ENCODE results near the gene LARGE1. TPM values are rescaled to one million over a fixed set of nuclear protein-coding genes. Genes with fewer than 3 reads are reported as not detected.
A peak's percentile ranks its signal among the peaks of the same experiment; 100 is the strongest.

Gene LARGE1
- total and polyA plus RNA-seq, 11 donors: 31.2 to 211 (median 129) TPM

DNA sequence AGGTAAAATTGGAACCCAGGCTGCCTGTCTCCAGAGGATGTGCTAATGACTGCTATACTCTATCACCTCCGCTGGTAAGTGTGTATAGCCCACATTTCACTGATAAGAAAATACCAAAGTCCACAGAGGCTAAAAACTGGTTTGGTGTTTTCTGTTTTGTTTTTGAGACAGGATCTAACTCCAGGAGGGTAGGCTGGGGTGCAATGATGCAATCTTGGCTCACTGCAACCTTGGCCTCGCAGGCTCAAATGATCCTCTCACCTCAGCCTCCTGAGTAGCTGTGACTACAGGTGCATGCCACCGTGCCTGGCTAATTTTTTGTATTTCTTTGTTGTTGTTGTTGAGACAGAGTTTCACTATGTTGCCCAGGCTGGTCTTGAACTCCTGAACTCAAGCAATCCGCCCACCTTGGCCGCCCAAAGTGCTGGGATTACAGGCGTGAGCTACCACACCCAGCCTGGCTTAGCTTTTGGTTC is 409.8 kb downstream of the LARGE1 start:
- Histone ChIP-seq H3K36me3 (no peaks in the 10 kb centered on the region), H3K27me3 (no peaks in the 10 kb centered on the region), H3K27ac (no peak overlapping the region), H3K4me3 (no peak overlapping the region), H3K4me1 (peaks cover 0 to 21% (median 8%) of the 10 kb centered on the region in 12 donors), H3K9me3 (no peaks in the 10 kb centered on the region)
- intact Hi-C loops (cut with DNase I): loop anchor here in 6 of 10 donors (5.0 to 10.0 kb wide), 6 partner anchors 206 to 594 kb away; partner anchors contain the start of gene LARGE1 (in 2 of the 6)
- TF ChIP-seq, protein P1, sequence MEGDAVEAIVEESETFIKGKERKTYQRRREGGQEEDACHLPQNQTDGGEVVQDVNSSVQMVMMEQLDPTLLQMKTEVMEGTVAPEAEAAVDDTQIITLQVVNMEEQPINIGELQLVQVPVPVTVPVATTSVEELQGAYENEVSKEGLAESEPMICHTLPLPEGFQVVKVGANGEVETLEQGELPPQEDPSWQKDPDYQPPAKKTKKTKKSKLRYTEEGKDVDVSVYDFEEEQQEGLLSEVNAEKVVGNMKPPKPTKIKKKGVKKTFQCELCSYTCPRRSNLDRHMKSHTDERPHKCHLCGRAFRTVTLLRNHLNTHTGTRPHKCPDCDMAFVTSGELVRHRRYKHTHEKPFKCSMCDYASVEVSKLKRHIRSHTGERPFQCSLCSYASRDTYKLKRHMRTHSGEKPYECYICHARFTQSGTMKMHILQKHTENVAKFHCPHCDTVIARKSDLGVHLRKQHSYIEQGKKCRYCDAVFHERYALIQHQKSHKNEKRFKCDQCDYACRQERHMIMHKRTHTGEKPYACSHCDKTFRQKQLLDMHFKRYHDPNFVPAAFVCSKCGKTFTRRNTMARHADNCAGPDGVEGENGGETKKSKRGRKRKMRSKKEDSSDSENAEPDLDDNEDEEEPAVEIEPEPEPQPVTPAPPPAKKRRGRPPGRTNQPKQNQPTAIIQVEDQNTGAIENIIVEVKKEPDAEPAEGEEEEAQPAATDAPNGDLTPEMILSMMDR (IDR thresholded peaks at IDR 0.05): no peak
- TF ChIP-seq POLR2A (IDR thresholded peaks at IDR 0.05): no peak
- WGBS, 4 donors: 95 to 96% (median 95%) methylated on average over 6 of the region's 6 CpGs
- ATAC-seq: no peak
- no peak for DNase-seq

DNA sequence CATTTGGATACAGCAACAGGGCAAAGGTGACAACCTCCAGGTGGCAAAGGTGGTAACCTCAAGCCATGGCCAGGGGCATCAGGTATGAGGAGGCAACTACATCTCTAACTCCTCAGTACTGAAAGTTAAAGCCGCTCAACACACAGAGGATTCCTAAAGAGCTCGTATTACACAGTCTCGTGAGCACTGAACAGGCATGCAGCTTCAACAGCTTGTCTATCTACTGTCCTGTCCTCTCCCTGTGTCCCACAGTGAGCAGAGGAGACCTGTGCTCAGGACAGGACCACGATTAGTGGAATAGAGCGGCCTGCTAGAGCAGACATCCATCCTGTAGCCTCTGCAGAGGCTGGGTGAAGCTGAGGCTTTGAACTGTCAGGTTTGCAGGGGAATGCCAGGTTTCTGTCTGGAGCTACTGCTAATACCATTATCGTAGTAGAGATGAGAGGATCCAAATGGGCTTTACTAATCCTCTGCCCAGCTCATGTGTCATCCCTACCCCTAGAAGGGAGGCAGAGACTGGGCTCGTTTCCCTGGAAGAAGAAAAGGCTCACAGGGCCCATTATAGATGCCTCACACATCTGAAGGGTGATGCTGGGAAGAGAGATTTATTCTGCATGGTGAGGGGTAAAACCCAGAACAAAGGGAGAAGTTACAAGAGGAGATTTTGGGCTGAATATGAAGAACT is 415.2 kb downstream of the LARGE1 start:
- H3K27me3 ChIP-seq: no peaks in the 10 kb centered on the region
- DNase-seq: no peak
- H3K4me1 ChIP-seq: peaks cover 0 to 10% (median 0%) of the 10 kb centered on the region in 12 donors
- H3K9me3 ChIP-seq: no peaks in the 10 kb centered on the region
- no peaks in the 10 kb centered on the region for H3K36me3 ChIP-seq
- TF ChIP-seq POLR2A (IDR thresholded peaks at IDR 0.05): no peak
- TF ChIP-seq, protein P1 (IDR thresholded peaks at IDR 0.05): no peak
- no peak overlapping the region for H3K4me3 ChIP-seq
- no peak overlapping the region for H3K27ac ChIP-seq
- intact Hi-C loops (cut with DNase I): no loop called here
- ATAC-seq: peak; percentile 11 to 48 (median 33)
- WGBS, 4 donors: 72 to 85% (median 76%) methylated on average over 7 of the region's 7 CpGs

DNA sequence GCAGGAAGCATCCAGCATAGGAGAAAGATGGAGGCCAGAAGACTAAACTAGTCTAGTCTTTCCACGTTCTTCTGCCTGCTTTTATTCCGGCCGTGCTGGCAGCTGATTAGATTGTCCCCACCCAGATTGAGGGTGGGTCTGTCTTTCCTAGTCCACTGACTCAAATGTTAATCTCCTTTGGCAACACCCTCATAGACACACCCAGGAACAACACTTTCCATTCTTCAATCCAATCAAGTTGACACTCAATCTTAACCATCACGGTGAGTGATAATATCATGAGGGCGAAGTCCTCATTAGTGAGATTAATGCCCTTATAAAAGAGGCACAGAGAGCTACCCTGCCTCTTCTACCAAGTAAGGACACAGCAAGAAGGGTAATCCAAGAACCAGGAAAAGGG is 424.2 kb downstream of the LARGE1 start:
- TF ChIP-seq POLR2A (IDR thresholded peaks at IDR 0.05): no peak
- TF ChIP-seq, protein P1 (IDR thresholded peaks at IDR 0.05): no peak
- DNase-seq (no peak), ATAC-seq (no peak)
- WGBS, 4 donors: 70 to 91% (median 85%) methylated on average over 5 of the region's 5 CpGs
- Histone ChIP-seq H3K4me3 (no peak overlapping the region), H3K27ac (no peak overlapping the region), H3K36me3 (no peaks in the 10 kb centered on the region), H3K27me3 (no peaks in the 10 kb centered on the region), H3K4me1 (peaks cover 0 to 31% (median 13%) of the 10 kb centered on the region in 12 donors), H3K9me3 (peaks cover 0 to 9% (median 0%) of the 10 kb centered on the region in 12 donors)
- intact Hi-C loops (cut with DNase I): no loop called here

DNA sequence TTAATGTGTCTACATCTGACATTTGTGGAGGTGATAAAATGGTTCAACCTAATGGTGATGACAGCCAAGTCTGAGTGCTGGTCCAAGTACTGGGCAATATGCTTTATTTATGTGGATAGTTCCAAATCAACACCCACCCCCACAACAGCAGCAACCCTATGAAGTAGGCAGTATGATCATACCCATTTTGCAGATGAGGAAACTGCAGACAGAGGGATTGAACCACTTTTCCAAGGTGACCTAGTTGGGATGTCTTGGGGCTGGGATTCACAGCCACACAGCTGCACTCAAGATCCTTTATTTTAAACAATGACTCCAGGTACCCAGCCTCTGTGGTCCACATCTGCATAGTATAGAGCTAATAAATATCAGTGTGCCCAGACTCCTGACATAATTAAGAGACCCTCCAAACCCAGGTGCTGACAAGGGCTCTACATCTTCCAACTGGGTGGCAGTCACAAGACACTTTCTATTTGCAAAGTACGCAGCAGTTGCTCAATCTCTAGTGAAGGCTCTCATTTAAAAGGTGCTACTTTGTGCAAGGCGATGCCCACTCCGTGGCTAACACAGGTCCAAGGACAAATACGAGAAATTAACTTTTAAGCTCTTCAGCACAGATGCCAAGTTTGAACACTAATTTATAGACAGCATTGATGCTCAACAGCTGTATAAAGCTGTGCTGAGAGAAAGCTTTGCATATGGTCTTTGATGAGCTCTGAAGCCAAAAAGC is 426.6 kb downstream of the LARGE1 start:
- TF ChIP-seq, protein P1 (IDR thresholded peaks at IDR 0.05): no peak
- TF ChIP-seq POLR2A (IDR thresholded peaks at IDR 0.05): no peak
- H3K4me3 ChIP-seq: no peak overlapping the region
- H3K4me1 ChIP-seq: peaks cover 0 to 31% (median 13%) of the 10 kb centered on the region in 12 donors
- H3K27ac ChIP-seq: no peak overlapping the region
- ATAC-seq: no peak
- DNase-seq: no peak
- intact Hi-C loops (cut with DNase I): no loop called here
- no peaks in the 10 kb centered on the region for H3K36me3 ChIP-seq
- H3K27me3 ChIP-seq: no peaks in the 10 kb centered on the region
- WGBS, 4 donors: 77 to 81% (median 81%) methylated on average over 3 to 4 of the region's 4 CpGs
- peaks cover 0 to 9% (median 0%) of the 10 kb centered on the region in 12 donors for H3K9me3 ChIP-seq
